GM18907 (cell line): Measurements from ENCODE around the gene CDY1.
"Not testable (repeated sequence)": the region's sequence is repeated elsewhere in the genome, so short reads cannot be mapped to it uniquely, and the experiment has no call there.

Experiments
- ATAC-seq: cut with Tn5 transposase; IDR thresholded peaks from one replicate; pipeline ENCODE4 v1.9.1; 2021; ENCODE audit warnings: mild to moderate bottlenecking, moderate library complexity; ENCODE audit not compliant: unreplicated experiment

Gene CDY1

GRCh38 chrY:25621817-25622216 lies at the start of gene CDY1:
CDY1 (plus strand) TSS chrY:25622117; CDS start chrY:25622443, 326 bp downstream.
- ATAC-seq = not testable (repeated sequence)

- ATAC-seq = not testable (repeated sequence)
These were observed 28.6 kb upstream of the CDY1 start for GRCh38 chrY:25593336-25593735.

- not testable (repeated sequence) for ATAC-seq
These were observed 1.7 kb upstream of the CDY1 start for GRCh38 chrY:25620209-25620608.

- not testable (repeated sequence) for ATAC-seq
These were observed 4.6 kb downstream of the CDY1 start for GRCh38 chrY:25626524-25626923.

GRCh38 chrY:25630383-25631112 lies 8.6 kb downstream of the CDY1 start:
- not testable (repeated sequence) for ATAC-seq

GRCh38 chrY:25639852-25640251 lies 17.9 kb downstream of the CDY1 start:
- not testable (repeated sequence) for ATAC-seq

GRCh38 chrY:25643024-25643915 lies 21.4 kb downstream of the CDY1 start:
- not testable (repeated sequence) for ATAC-seq
